Brain microvascular endothelial cell (primary cell): Measurements from ENCODE around the gene GNAL.

Source experiments
- DNase-seq: peaks from one replicate; pipeline ENCODE4 v3.0.0-alpha.2; 2020
- H3K27ac ChIP-seq: fragments of 250-450 bp; sonication (Bioruptor Pico); 2 replicates; pipeline ENCODE4 v1.5.1; 2020; ENCODE audit warnings: mild to moderate bottlenecking, moderate library complexity
- H3K27me3 ChIP-seq: fragments of 250-450 bp; sonication (Bioruptor Pico); replicated peaks from 2 replicates; pipeline ENCODE4 v1.5.1; 2020; ENCODE audit warnings: mild to moderate bottlenecking
- H3K36me3 ChIP-seq: fragments of 250-450 bp; sonication (Bioruptor Pico); replicated peaks from 2 replicates; pipeline ENCODE4 v1.5.1; 2020; ENCODE audit warnings: mild to moderate bottlenecking
- H3K4me3 ChIP-seq: 2 replicates; pipeline ENCODE4 v1.5.1; 2011; ENCODE audit warnings: low read depth, mild to moderate bottlenecking, control low read depth, low read length, moderate library complexity
- CTCF ChIP-seq: IDR thresholded peaks from 2 replicates; pipeline ENCODE4 v1.5.1; 2011; ENCODE audit warnings: low read depth, mild to moderate bottlenecking, moderate library complexity, low read length, control low read depth, inconsistent platforms; ENCODE audit errors: missing control alignments
- in situ Hi-C: cut with HindIII; loops from 2 replicates; pipeline ENCODE4 v1.10.0; 2017; ENCODE audit warnings: low sequenced_read_pairs, low pct_ligation_motif_present

Gene GNAL

GRCh38 chr18:11866764-11867163, 177.7 kb downstream of the GNAL start:
- Histone ChIP-seq H3K27me3 (no peaks in the 10 kb centered on the region), H3K27ac (no peak overlapping the region), H3K36me3 (no peaks in the 10 kb centered on the region), H3K4me3 (no peak overlapping the region)
- no peak for DNase-seq
- TF ChIP-seq CTCF = no peak
- in situ Hi-C loops = no loop called here

GRCh38 chr18:11868230-11868629, 179.2 kb downstream of the GNAL start:
- no peak for TF ChIP-seq CTCF
- Histone ChIP-seq H3K4me3 (no peak overlapping the region), H3K27ac (no peak overlapping the region), H3K36me3 (no peaks in the 10 kb centered on the region), H3K27me3 (no peaks in the 10 kb centered on the region)
- in situ Hi-C loops = no loop called here
- DNase-seq = no peak

GRCh38 chr18:11871501-11871900, 182.4 kb downstream of the GNAL start:
- no peak for TF ChIP-seq CTCF
- no peak overlapping the region for H3K4me3 ChIP-seq
- in situ Hi-C loops = no loop called here
- H3K36me3 ChIP-seq = no peaks in the 10 kb centered on the region
- DNase-seq = no peak
- H3K27me3 ChIP-seq = no peaks in the 10 kb centered on the region
- H3K27ac ChIP-seq = no peak overlapping the region

- DNase-seq = no peak
- peak; percentile 70 for TF ChIP-seq CTCF
- Histone ChIP-seq H3K4me3 (no peak overlapping the region), H3K27ac (no peak overlapping the region), H3K36me3 (no peaks in the 10 kb centered on the region), H3K27me3 (no peaks in the 10 kb centered on the region)
- in situ Hi-C loops = no loop called here
Observed at GRCh38 chr18:11872479-11873136, 183.5 kb downstream of the GNAL start.

- H3K27me3 ChIP-seq = no peaks in the 10 kb centered on the region
- H3K27ac ChIP-seq = no peak overlapping the region
- H3K4me3 ChIP-seq = no peak overlapping the region
- no peak for DNase-seq
- H3K36me3 ChIP-seq = no peaks in the 10 kb centered on the region
- in situ Hi-C loops = no loop called here
- TF ChIP-seq CTCF = no peak
Observed at GRCh38 chr18:11873670-11874340, 184.7 kb downstream of the GNAL start.

GRCh38 chr18:11874676-11875075, 185.6 kb downstream of the GNAL start:
- no peak for TF ChIP-seq CTCF
- no peak overlapping the region for H3K27ac ChIP-seq

More at GRCh38 chr18:11874676-11875075, 185.6 kb downstream of the GNAL start:
- Histone ChIP-seq H3K27me3 (no peaks in the 10 kb centered on the region), H3K36me3 (no peaks in the 10 kb centered on the region), H3K4me3 (no peak overlapping the region)
- no peak for DNase-seq
- in situ Hi-C loops = no loop called here
